Measurements from ENCODE around the gene SP8. TPM values are rescaled to one million over a fixed set of nuclear protein-coding genes. Genes with fewer than 3 reads are reported as not detected.
"Not testable (repeated sequence)": the region's sequence is repeated elsewhere in the genome, so short reads cannot be mapped to it uniquely, and the experiment has no call there.

SP8 gene
- total RNA-seq = not detected
- long read RNA-seq = 0 reads

GRCh38 chr7:20786779-20787659, at the start of gene SP8:
Gene SP8, minus strand, starts transcription at chr7:20786886. Its CDS starts 88 bp downstream, at chr7:20786798.
- intact Hi-C loops (cut with DNase I) = loop anchor here (10.0 kb wide), 1 partner anchor 978 kb away; no protein-coding TSS in a partner anchor
- no peak for DNase-seq (ENCODE audit: low spot score)

DNA sequence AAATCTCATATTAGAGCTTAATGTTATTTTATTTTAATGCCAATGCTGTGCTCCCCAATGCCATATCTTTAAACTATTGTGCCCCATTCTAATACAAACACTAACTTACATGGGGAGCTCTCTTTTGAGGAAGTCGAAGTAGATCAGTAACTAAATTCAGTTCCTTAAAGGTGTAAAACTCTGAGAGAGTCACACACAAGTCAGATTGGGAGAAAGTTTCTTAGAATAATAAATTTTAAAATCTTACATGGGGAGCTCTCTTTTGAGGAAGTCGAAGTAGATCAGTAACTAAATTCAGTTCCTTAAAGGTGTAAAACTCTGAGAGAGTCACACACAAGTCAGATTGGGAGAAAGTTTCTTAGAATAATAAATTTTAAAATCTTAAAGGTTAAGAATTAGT, 49.7 kb upstream of the SP8 start:
- intact Hi-C loops (cut with DNase I); DNase-seq (ENCODE audit: low spot score): not testable (repeated sequence)

DNA sequence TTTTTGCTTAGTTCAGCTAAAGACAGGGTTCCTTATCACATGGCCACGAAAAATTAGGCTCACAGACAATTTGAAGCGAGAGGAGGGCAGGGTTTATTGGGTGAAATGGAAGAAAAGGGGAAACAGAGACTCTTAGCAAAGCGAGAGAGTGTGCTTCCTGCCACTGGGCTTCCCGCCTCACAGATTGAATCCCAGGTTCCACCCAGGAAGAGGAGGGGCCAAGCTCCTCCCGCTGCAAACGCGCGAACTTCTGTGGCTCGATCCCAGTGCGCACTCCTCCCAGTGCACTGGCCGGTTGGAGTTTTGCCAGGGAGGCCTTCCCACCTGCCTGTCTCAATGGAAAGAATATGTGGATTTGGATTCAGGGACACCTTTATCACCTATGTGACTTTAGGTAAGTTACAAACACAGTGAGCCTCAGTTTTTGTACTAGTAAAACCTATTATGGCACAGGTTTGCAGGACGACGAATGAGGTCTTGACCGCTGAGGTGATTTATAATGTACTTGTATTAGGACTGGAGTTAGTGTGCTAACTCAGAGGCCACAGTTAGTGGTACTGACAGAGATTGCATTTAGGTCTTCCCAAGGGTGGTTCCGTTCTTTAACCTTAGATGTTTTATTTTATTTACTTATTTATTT, 48.5 kb upstream of the SP8 start:
- intact Hi-C loops (cut with DNase I) = no loop called here
- DNase-seq (ENCODE audit: low spot score) = no peak

GRCh38 chr7:20834656-20835055, 48.0 kb upstream of the SP8 start:
- intact Hi-C loops (cut with DNase I) = no loop called here
- no peak for DNase-seq (ENCODE audit: low spot score)

GRCh38 chr7:20831956-20832355, 45.3 kb upstream of the SP8 start:
- intact Hi-C loops (cut with DNase I) = no loop called here
- DNase-seq (ENCODE audit: low spot score) = no peak

- intact Hi-C loops (cut with DNase I) = no loop called here
These were observed 44.8 kb upstream of the SP8 start for GRCh38 chr7:20831451-20831850.

DNA sequence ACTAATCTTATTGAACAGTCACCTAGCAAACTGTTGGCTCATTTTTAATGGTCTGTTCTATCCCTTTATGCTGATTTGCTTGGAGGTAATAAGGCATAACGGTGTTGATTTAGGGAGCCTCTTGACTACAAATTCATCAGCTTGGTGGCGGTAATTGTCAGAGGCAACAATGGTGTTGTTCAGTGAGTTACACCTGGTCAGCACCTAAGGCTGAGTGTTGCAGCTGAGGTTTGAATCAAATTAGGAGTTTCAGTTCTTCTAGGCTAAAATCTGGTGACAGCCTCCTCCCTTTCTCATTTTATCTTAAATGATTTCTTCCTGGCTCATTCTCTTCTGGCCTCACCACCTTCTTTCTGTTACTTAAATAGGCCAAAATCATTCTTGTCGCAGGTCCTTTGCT, 42.3 kb upstream of the SP8 start:
- no peak for DNase-seq (ENCODE audit: low spot score)
- intact Hi-C loops (cut with DNase I) = no loop called here

More at GRCh38 chr7:20831451-20831850, 44.8 kb upstream of the SP8 start:
- no peak for DNase-seq (ENCODE audit: low spot score)

DNA sequence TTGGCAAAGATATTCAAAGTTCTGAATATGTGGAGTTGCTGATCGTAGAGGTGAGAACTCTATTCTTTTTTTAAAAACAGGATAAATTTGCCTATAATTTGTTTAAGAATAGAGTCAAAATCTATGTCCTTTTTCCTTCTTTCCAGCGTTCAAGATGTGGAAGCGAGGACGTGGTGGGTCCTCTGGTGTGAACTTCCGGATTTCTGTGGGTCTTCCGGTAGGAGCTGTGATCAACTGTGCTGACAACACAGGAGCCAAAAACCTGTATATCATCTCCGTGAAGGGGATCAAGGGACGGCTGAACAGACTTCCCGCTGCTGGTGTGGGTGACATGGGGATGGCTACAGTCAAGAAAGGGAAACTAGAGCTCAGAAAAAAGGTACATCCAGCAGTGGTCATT, 40.5 kb upstream of the SP8 start:
- no peak for DNase-seq (ENCODE audit: low spot score)
- intact Hi-C loops (cut with DNase I) = no loop called here

DNA sequence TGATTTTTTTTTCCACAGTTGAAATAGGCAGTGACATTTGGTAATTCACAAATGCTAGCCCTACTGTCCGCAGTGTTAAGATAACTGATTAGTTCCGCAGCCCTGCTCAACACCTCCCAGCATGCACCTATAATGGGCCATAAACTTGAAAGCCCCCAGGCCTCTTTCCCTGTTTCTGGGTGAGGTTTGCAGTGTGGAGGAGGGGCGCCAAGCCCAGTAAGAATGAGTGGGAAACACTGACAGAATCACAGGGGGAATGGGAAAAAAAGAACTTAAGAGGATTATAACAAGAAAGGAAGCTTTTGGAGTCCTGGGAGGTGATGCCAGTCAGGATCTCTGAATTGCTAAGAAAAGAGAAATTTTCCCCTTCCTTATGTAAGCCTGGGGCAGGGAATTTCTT, 39.6 kb upstream of the SP8 start:
- intact Hi-C loops (cut with DNase I) = no loop called here
- DNase-seq (ENCODE audit: low spot score) = no peak

GRCh38 chr7:20825555-20825954, 38.9 kb upstream of the SP8 start:
- intact Hi-C loops (cut with DNase I) = no loop called here
- no peak for DNase-seq (ENCODE audit: low spot score)

DNA sequence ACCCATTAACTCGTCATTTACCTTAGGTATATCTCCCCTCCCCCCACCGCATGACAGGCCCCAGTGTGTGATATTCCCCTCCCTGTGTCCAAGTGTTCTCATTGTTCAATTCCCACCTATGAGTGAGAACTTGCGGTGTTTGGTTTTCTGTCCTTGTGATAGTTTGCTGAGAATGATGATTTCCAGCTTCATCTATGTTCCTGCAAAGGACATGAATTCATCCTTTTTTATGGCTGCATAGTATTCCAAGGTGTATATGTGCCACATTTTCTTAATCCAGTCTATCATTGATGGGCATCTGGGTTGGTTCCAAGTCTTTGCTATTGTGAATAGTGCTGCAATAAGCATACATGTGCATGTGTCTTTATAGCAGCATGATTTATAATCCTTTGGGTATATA, 34.7 kb upstream of the SP8 start:
- DNase-seq (ENCODE audit: low spot score); intact Hi-C loops (cut with DNase I): not testable (repeated sequence)

DNA sequence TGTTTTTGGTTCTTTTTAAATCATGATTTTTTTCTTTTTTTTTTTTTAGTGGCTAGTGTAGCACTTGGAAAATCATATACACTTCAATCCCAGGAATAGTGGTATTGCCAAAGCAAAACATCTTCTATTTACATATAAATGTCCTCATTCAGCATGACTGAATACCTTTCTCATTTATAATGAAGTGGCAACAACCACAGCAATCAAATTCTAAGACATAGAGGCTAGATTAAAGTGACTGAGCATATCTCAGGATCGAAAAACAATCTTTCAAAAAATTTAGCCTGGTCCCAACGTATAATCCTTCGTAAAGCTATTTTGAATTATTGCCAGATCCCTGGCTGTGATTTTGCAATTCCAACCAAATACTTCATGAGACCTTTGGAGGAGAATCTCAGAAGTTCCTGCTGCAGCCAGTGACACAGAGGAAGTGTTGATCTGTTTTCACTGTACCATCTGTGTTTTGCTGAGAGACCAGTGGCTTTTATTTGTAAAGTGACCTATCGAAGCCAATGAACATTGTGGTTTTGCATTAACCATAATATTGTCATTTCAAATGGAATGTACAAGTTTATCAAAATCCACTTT, 29.8 kb upstream of the SP8 start:
- intact Hi-C loops (cut with DNase I) = no loop called here
- DNase-seq (ENCODE audit: low spot score) = no peak

- intact Hi-C loops (cut with DNase I) = no loop called here
- DNase-seq (ENCODE audit: low spot score) = no peak
These were observed 17.7 kb upstream of the SP8 start for GRCh38 chr7:20804345-20804744.

DNA sequence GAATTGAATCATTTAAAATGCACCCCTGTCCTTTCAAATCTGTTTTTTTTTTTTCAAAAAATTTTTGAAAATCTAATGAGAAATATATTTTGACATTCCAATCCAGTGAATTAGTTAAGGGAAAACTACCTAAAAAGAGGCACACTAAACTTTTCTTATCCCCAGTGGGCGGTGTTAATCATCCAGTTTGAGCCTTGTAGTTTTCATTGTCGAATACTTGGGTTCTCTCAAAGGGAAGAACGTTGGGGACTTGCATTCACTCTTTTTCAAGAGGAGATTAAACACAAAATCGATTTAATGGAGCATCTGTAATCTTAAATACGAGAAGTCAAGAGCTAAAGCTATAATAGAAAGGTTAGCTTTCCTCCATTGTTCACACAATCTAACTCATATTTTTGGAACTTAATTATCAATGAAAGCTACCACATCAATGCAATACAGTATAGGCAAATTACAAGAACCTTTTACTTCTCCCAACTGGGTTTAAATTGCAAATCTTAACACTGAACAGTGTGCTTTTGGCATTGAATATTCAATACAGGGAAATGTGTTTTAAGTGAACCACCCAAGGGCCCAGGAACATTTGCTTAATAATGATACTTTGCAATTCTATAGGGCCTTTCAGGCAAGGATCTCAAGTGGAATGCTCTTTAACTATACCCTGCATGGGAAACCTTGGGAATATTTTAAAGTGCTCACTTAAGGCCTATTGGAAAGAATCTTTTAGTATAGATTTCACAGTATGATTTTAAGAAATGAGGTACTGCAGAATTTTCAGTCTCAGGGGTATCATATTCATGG, 13.1 kb upstream of the SP8 start:
- no peak for DNase-seq (ENCODE audit: low spot score)
- intact Hi-C loops (cut with DNase I) = loop anchor here (10.0 kb wide), 1 partner anchor 625 kb away; the partner anchor contains the start of gene SP4

DNA sequence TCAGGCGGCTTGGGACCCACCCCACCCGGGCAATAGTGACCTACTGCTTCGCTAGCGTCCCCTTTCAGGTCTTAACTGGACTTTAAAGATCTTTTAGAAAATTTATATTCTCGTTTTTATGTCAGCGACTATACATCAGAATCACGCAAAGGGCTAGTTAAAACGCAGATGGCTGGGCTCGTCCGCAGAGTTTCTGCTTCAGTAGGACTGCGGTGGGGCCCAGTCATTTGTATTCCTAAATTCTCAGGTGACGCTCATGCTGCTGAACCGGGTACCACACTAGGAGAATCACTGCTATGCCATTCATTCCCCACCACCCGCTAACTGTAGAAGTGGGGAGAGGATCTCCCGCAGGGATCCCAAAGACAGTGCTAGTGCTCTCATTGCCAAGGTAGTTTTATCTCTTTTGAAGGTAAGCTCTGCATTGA, 12.0 kb upstream of the SP8 start:
- intact Hi-C loops (cut with DNase I) = loop anchor here (10.0 kb wide), 1 partner anchor 626 kb away; the partner anchor contains the start of gene SP4

GRCh38 chr7:20798081-20798693, 11.5 kb upstream of the SP8 start:
- intact Hi-C loops (cut with DNase I) = loop anchor here (10.0 kb wide), 1 partner anchor 627 kb away; the partner anchor contains the start of gene SP4
- no peak for DNase-seq (ENCODE audit: low spot score)

More for the DNA sequence above, 12.0 kb upstream of the SP8 start:
- DNase-seq (ENCODE audit: low spot score) = no peak

- intact Hi-C loops (cut with DNase I) = loop anchor here (10.0 kb wide), 1 partner anchor 627 kb away; the partner anchor contains the start of gene SP4
These were observed 10.9 kb upstream of the SP8 start for GRCh38 chr7:20797462-20798080.

GRCh38 chr7:20797042-20797461, 10.4 kb upstream of the SP8 start:
- intact Hi-C loops (cut with DNase I) = loop anchor here (10.0 kb wide), 1 partner anchor 628 kb away; the partner anchor contains the start of gene SP4
- DNase-seq (ENCODE audit: low spot score) = no peak

More at GRCh38 chr7:20797462-20798080, 10.9 kb upstream of the SP8 start:
- no peak for DNase-seq (ENCODE audit: low spot score)
